HFF-Myc (cell line): ENCODE results near the gene ITSN1.

Experiments
- DNase-seq: peaks from one replicate; pipeline ENCODE4 v3.0.0-alpha.2; 2011; ENCODE audit warnings: low read depth; ENCODE audit errors: extremely low read depth
- H3K4me3 ChIP-seq: replicated peaks from 2 replicates; pipeline ENCODE4 v1.5.1; 2011; ENCODE audit warnings: low read depth, mild to moderate bottlenecking, control low read depth, low read length
- TF ChIP-seq, protein P1 (sequence below): IDR thresholded peaks from 2 replicates; pipeline ENCODE4 v1.5.1; 2012; ENCODE audit warnings: mild to moderate bottlenecking, low read depth, low read length, control low read depth; ENCODE audit errors: missing control alignments

ITSN1 gene

DNA sequence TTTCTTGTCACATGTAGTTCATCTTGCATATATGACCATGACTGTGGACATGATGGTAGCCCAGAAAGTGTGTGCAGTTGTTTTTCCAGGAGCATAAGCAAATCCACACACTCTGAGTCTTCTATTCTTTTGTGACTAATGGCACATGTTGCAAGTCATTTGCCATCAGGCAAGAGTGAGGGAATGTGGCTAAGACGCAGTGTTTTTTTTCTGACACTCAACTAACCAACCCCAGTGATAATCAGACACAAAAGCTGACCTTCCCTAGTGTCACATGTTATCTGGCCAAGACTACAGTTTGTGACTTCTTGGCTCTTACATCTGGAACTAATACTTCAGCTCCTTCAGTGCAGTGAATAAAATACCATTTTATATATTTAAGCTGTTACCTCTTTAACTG is 108.8 kb downstream of the ITSN1 start:
- peak; percentile 26 for DNase-seq
- TF ChIP-seq, protein P1, sequence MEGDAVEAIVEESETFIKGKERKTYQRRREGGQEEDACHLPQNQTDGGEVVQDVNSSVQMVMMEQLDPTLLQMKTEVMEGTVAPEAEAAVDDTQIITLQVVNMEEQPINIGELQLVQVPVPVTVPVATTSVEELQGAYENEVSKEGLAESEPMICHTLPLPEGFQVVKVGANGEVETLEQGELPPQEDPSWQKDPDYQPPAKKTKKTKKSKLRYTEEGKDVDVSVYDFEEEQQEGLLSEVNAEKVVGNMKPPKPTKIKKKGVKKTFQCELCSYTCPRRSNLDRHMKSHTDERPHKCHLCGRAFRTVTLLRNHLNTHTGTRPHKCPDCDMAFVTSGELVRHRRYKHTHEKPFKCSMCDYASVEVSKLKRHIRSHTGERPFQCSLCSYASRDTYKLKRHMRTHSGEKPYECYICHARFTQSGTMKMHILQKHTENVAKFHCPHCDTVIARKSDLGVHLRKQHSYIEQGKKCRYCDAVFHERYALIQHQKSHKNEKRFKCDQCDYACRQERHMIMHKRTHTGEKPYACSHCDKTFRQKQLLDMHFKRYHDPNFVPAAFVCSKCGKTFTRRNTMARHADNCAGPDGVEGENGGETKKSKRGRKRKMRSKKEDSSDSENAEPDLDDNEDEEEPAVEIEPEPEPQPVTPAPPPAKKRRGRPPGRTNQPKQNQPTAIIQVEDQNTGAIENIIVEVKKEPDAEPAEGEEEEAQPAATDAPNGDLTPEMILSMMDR = no peak

DNA sequence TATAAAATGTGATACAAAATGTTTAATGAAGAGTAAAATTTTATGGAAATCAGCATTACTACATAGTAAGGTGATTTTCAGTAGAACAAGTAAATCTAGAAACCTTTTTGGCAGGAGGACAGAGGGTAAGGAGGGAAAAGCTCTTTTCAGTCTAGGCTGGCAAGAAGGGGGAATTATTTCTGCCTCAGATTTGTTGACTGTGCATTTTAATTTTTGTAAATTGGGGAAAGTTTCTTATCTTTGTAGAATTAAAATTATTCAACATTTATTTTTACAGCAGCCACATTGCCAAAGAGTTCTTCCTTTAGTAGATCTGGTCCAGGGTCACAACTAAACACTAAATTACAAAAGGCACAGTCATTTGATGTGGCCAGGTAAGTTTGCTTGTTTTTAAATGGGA is 109.2 kb downstream of the ITSN1 start:
- TF ChIP-seq, protein P1 = no peak
- DNase-seq = no peak
- no peak overlapping the region for H3K4me3 ChIP-seq

More for the DNA sequence above, 108.8 kb downstream of the ITSN1 start:
- H3K4me3 ChIP-seq = no peak overlapping the region

DNA sequence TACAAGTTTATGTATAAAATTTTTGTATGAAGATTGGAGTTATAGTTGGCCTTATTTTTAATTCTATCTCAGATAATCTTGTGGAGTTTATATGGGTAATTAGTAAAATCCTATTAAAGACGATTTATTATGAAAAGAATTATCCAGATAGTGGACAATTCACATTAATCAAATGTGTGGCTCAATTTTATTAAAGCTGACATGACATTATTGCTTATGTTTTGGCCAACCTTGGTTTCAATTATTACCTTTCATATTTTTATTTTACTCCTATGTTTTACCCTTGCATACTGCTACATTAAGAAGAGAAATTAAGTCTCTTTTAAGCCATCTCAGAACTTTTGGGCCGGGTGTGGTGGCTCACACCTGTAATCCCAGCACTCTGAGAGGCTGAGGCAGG is 110.0 kb downstream of the ITSN1 start:
- H3K4me3 ChIP-seq = no peak overlapping the region
- no peak for DNase-seq
- TF ChIP-seq, protein P1 = no peak

DNA sequence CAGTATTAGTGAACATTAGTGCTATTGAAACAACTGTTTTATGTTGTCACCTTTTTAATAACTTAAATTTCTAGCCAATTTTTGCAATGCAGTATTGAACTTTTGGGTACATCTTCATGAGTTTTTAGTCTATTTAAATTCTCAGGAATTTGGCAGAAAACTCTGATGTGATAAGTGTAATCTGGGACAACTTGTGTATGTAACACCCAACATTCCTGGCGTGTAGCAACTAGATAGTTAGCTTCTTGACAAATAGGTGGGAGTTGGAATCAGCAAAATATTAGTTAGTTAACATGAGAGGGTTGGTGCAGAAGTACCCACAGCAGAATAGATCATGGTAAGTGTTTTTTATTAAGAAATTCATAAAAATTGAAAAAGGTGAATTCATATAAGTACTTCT is 111.6 kb downstream of the ITSN1 start:
- TF ChIP-seq, protein P1 = no peak
- no peak overlapping the region for H3K4me3 ChIP-seq
- DNase-seq = no peak

DNA sequence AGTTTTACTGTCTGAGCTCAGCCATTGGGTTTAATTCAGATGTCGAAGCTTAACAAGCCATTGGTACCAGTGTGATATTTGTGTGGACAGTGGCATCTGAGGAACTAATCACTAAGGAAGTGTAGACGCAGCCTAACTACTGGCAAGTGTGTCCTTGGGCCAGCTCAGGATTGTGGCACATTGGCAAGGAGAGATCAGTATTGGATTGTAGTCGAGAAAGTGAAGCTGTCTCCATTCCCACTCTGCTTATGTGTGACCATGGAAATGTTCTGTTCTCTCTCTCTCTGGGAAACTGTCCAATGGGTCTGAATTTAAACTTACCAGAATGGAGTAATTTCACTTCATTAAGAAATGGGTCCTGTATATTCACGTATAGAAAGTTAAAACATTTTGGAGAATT is 112.2 kb downstream of the ITSN1 start:
- no peak for DNase-seq
- H3K4me3 ChIP-seq = no peak overlapping the region
- TF ChIP-seq, protein P1 = no peak

DNA sequence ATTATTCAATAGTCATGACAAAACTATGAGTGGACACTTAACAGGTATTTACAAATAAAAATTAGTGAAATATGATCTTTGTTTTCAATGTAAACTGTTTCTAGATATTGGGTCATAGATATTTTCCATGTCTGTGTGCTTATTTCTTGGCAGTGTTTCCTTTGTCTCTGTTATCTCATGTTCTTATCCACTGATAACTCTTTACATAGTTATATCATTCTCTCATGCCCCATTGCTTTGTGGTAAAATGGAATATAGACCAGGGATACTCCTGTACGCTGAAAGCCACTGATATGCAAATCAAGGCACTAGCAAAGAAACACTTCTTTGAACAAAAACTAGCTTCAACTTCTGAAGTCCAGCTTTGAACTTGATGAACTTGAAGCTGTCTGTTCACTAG is 113.1 kb downstream of the ITSN1 start:
- no peak for DNase-seq
- TF ChIP-seq, protein P1 = no peak
- H3K4me3 ChIP-seq = no peak overlapping the region
